ENCODE results near the gene ENOX1. TPM values are rescaled to one million over a fixed set of nuclear protein-coding genes. Genes with fewer than 3 reads are reported as not detected.

ENOX1 gene
- total RNA-seq, 1 donor from 2014 or later: 2.0 TPM

DNA sequence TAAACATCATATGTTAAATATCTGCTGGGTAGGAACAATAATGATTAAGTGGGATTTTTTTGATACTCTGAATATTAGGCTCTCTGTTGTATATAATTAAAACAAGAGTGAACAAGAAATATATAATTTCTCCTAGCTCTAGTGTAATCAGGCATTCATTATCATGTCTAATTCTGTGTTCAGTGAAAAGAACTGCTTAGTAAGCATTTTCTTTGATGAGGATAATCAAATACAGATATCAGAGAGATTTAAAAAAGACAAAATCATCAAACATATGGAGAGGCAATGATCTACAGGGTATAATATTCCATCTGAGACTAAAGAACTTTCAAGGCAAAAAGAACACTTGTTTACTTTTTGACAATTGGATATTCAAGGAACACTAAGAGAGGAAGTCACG is 522.3 kb downstream of the ENOX1 start:
- Mint-ChIP-seq H3K9me3 (ENCODE audit: low read depth) (no peaks in the 10 kb centered on the region), H3K4me1 (ENCODE audit: low read depth) (peaks cover 22% of the 10 kb centered on the region), H3K4me3 (ENCODE audit: unreplicated experiment) (no peak overlapping the region), H3K27me3 (ENCODE audit: low read depth) (no peaks in the 10 kb centered on the region), H3K36me3 (ENCODE audit: low read depth) (no peaks in the 10 kb centered on the region), H3K27ac (ENCODE audit: unreplicated experiment) (no peak overlapping the region)
- DNase-seq (ENCODE audit: low spot score): no peak
- TF ChIP-seq, protein P1, sequence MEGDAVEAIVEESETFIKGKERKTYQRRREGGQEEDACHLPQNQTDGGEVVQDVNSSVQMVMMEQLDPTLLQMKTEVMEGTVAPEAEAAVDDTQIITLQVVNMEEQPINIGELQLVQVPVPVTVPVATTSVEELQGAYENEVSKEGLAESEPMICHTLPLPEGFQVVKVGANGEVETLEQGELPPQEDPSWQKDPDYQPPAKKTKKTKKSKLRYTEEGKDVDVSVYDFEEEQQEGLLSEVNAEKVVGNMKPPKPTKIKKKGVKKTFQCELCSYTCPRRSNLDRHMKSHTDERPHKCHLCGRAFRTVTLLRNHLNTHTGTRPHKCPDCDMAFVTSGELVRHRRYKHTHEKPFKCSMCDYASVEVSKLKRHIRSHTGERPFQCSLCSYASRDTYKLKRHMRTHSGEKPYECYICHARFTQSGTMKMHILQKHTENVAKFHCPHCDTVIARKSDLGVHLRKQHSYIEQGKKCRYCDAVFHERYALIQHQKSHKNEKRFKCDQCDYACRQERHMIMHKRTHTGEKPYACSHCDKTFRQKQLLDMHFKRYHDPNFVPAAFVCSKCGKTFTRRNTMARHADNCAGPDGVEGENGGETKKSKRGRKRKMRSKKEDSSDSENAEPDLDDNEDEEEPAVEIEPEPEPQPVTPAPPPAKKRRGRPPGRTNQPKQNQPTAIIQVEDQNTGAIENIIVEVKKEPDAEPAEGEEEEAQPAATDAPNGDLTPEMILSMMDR (IDR thresholded peaks at IDR 0.05): no peak

DNA sequence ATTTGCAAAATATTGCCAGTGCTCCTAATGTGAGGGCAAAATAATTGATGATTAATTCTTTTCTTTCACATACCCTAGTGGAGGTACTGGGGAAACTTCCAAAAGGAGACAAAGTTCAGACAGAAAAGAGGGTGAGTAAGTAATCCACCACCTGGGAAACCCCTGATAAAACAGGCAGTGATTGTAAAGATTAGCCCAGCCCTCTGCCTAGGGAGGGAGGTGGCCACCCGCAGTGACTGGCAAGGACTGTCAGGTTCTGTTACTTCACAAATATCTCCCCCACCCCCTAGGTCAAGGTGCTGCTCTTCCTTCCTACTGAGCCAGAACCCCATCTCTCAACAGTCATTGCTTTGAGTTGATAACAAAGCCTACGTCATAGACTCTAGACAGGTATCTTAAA is 523.7 kb downstream of the ENOX1 start:
- no peak for DNase-seq (ENCODE audit: low spot score)
- H3K4me1 Mint-ChIP-seq (ENCODE audit: low read depth): peaks cover 10% of the 10 kb centered on the region
- no peaks in the 10 kb centered on the region for H3K9me3 Mint-ChIP-seq (ENCODE audit: low read depth)
- TF ChIP-seq, protein P1 (IDR thresholded peaks at IDR 0.05): no peak
- H3K4me3 Mint-ChIP-seq (ENCODE audit: unreplicated experiment): no peak overlapping the region
- no peak overlapping the region for H3K27ac Mint-ChIP-seq (ENCODE audit: unreplicated experiment)
- no peaks in the 10 kb centered on the region for H3K27me3 Mint-ChIP-seq (ENCODE audit: low read depth)
- H3K36me3 Mint-ChIP-seq (ENCODE audit: low read depth): no peaks in the 10 kb centered on the region

DNA sequence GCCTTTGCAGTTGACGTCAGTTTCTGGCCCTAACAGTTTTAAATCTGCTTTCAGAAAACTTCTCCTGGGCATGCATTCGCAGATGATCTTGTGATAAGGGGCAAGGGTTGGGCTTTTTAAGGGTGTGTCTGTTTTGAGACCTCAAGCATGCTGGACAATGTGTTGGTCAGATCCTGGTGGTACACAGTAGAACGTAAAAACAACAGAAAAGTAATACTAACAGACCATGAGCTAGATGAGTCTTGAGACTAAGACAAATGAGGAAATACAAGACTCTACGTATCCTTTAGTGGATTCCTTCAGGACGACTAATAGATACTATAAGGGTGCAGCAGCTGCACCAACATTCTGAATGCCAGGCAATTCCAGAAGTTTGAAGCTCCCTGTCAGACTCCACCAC is 525.8 kb downstream of the ENOX1 start:
- Mint-ChIP-seq H3K9me3 (ENCODE audit: low read depth) (no peaks in the 10 kb centered on the region), H3K36me3 (ENCODE audit: low read depth) (no peaks in the 10 kb centered on the region), H3K27me3 (ENCODE audit: low read depth) (no peaks in the 10 kb centered on the region), H3K4me1 (ENCODE audit: low read depth) (peaks cover 7% of the 10 kb centered on the region), H3K4me3 (ENCODE audit: unreplicated experiment) (no peak overlapping the region), H3K27ac (ENCODE audit: unreplicated experiment) (no peak overlapping the region)
- TF ChIP-seq, protein P1 (IDR thresholded peaks at IDR 0.05): no peak
- DNase-seq (ENCODE audit: low spot score): no peak

DNA sequence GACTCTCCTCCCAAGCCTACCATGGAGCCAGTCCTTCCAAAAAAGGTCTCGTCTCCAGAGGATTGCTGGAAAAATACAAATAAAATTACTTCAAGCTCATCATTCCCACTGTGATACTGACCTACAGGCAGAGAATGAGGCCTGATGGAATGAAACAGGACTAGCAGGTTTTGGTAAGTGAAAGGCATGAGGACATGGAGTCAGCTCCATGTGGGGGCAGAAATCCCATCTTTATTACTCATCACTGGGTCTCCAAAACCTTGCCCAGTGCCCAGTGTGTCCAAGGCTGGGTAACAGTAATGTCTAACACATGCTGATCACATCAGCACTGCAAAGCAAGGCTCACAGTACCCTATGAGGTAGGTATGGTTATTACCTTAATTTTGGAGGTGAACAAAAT is 528.0 kb downstream of the ENOX1 start:
- Mint-ChIP-seq H3K36me3 (ENCODE audit: low read depth) (no peaks in the 10 kb centered on the region), H3K4me1 (ENCODE audit: low read depth) (peaks cover 7% of the 10 kb centered on the region), H3K27me3 (ENCODE audit: low read depth) (no peaks in the 10 kb centered on the region), H3K4me3 (ENCODE audit: unreplicated experiment) (no peak overlapping the region), H3K9me3 (ENCODE audit: low read depth) (peaks cover 5% of the 10 kb centered on the region), H3K27ac (ENCODE audit: unreplicated experiment) (no peak overlapping the region)
- TF ChIP-seq, protein P1 (IDR thresholded peaks at IDR 0.05): no peak
- DNase-seq (ENCODE audit: low spot score): no peak

DNA sequence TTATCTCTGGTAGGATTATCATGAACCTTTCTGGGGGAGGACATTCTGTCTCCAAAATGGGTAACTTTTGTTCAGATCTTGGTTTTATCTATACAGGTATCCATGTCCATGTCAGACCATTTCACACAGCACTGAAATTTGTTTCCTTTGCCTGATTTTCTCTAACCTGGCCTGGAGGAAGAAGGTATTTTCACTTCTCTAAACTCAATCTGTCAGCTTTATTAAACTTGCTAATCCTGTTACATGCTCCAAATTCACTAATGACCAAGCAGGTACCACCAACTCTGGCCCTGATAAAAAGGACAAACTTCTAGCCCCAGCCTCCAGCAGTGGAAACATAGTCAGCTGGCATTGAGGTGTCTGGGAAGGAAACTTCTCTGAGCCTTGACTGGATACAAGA is 529.0 kb downstream of the ENOX1 start:
- no peaks in the 10 kb centered on the region for H3K27me3 Mint-ChIP-seq (ENCODE audit: low read depth)
- H3K9me3 Mint-ChIP-seq (ENCODE audit: low read depth): peaks cover 5% of the 10 kb centered on the region
- peaks cover 7% of the 10 kb centered on the region for H3K4me1 Mint-ChIP-seq (ENCODE audit: low read depth)
- no peak overlapping the region for H3K27ac Mint-ChIP-seq (ENCODE audit: unreplicated experiment)
- TF ChIP-seq, protein P1 (IDR thresholded peaks at IDR 0.05): no peak
- H3K36me3 Mint-ChIP-seq (ENCODE audit: low read depth): no peaks in the 10 kb centered on the region
- H3K4me3 Mint-ChIP-seq (ENCODE audit: unreplicated experiment): no peak overlapping the region
- DNase-seq (ENCODE audit: low spot score): no peak
